CD4-positive, alpha-beta T cell treated with Interferon gamma for 1 hour (primary cell): ENCODE measurements around the gene WBP2.
"Not testable (repeated sequence)": the region's sequence is repeated elsewhere in the genome, so short reads cannot be mapped to it uniquely, and the experiment has no call there.

Source experiments
- DNase-seq: peaks from one replicate; pipeline ENCODE4 v3.0.0-alpha.2; 2020

WBP2 gene

GRCh38 chr17:75812096-75813013 is 42.8 kb downstream of the WBP2 start:
- DNase-seq: no peak

DNA sequence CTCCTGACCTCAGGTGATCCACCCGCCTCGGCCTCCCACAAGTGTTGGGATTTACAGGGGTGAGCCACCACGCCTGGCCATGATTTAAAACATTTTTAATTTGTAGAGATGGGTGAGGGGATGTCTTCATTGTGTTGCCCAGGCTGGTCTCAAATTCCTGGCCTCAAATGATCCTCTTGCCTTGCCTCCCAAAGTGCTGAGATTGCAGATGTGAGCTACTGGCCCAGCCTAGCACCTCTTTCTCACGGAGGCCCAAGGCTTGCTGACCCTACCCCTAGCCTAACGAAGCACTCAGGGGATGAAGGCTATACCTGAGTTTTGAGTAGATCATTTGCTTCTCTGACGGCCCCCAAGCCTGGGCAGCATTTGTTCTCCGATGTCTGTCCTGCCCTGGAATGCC is 44.0 kb downstream of the WBP2 start:
- DNase-seq: no peak

DNA sequence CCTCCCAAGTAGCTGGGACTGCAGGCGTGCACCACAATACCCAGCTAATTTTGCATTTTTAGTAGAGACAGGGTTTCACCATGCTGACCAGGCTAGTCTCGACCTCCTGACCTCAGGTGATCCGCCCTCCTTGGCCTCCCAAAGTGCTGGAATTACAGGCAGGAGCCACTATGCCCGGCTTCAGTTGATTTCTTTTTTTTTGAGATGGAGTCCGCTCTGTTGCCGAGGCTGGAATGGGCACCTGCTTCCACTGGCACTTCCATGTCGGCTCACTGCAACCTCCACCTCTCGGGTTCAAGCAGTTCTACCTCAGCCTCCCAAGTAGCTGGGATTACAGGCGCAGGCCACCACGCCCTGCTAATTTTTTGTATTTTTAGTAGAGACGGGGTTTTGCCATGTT is 44.4 kb downstream of the WBP2 start:
- DNase-seq: not testable (repeated sequence)

DNA sequence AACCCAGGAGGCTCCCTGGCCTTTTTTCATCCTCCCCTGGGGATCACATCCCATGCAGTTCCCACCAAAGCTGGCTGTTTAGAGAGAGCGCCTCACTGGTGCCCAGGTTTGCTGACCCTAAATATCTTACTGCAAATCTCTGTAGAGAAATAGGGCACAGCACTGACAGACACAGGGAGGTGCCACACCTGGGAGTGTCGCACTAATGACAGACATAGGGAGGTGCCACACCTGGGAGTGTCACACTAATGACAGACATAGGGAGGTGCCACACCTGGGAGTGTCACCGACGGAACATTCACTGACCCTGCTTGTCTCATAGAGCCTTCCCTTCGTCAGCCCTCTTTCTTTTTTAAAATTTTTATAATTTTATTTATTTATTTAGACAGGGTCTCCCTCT is 44.9 kb downstream of the WBP2 start:
- DNase-seq: no peak

DNA sequence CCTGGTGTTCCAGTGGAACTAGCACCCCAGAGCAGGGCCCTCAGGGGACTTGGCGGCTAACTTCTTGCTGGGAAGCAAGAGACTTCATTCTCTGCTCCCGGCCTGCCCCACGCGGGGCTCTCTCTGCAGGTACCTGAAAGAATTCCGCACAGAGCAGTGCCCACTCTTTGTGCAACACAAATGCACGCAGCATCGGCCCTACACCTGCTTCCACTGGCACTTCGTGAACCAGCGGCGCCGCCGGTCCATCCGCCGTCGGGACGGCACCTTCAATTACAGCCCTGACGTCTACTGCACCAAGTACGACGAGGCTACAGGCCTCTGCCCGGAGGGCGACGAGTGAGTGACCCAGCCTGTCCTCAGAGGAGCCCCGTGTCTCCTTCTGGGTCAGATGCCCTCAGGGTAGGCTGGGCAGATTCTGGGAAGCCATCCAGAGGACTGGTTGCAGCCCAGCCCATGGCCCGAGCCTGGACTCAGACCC is 45.5 kb downstream of the WBP2 start:
- no peak for DNase-seq

DNA sequence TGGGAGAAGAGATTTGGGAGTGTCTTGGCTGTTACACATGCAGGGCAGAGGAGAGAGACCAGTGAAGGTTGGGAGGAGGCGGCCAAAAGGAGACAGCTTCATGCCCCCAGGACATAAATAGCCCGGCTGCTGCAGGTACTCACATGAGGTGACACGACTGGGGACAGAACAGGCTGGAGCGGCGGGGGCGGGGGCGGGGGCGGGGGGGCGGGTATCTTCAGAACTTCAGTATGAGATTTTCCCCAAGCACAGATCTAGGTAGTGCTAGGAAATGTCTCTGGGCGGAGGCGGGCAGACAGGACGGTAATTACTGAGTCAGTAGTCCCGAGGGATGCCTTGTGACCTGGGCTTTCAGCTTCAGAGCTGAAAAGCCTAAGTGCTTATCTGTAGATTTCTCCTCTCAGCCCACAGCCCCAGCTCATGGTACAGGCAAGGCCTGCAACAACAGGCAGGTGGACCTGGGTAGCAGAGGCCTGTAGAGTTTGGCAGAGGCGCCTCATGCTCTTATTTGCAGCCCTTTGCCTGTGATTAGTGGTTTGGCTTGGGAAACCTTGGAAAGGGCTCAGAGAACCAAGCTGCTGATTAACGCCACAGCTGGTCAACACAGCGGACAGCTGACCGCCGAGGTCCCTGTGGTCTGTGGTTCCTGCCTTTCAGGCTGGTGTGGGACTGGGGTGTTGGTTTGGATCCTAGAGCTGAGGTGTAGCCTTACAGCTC is 46.1 kb downstream of the WBP2 start:
- no peak for DNase-seq

- no peak for DNase-seq
Observed at GRCh38 chr17:75808549-75808904, 46.6 kb downstream of the WBP2 start.

GRCh38 chr17:75807861-75808260 is 47.3 kb downstream of the WBP2 start:
- DNase-seq: no peak

DNA sequence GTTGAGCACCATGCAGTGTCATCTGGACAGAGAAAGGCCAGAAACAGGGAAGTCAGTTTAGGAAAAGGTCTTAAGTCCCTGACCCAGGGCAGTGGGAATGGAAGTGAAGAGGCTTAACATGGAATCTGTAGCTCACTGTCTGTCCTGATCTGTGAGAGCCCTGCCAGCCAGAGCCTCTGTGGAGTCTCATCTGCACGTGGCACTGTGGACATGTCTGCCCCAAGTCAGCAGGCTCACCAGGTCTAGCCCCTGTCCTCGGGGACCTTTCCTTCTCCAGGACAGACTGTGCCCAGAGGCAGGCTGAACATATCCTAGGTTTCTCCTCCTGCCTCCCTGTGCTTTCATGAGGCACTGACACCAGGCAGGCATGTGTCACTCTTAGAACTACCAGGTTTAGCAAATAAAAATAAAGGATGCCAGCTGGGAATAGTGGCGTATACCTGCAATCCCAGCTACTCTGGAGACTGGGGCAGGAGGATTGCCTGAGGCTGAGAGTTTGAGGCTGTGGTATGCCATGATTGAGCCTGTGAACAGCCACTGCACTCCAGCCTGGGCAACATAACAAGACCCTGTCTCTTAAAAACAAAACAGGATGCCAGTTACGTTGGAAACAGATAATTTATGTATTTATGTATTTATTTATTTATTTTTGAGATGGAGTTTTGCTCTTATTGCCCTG is 48.2 kb downstream of the WBP2 start:
- no peak for DNase-seq

DNA sequence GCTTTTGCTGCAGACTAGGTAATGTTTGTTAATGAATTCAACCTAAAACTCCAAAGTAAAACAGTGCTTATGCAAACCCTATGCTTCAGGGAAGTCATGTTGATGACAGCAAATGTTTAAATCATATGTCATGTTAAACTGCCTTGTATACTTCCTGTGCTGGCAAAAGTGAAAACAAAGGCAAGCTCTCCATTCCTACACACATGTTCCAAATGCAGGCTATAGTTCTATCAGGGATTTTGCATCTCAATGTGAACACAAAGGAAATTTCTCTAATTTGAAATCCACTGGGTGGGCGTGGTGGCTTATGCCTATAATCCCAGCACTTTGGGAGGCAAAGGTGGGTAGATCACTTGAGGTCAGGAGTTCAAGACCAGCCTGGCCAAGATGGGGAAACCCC is 51.3 kb downstream of the WBP2 start:
- no peak for DNase-seq

- no peak for DNase-seq
Observed at GRCh38 chr17:75799402-75799801, 55.7 kb downstream of the WBP2 start.

GRCh38 chr17:75795820-75796607 is 59.1 kb downstream of the WBP2 start:
- no peak for DNase-seq
